HK-2 (cell line): ENCODE measurements around the gene ZNF530.
A peak's percentile ranks its signal among the peaks of the same experiment; 100 is the strongest.

Experiments
- DNase-seq: peaks from one replicate; pipeline ENCODE4 v3.0.0-alpha.2; 2018; ENCODE audit not compliant: unreplicated experiment

The ZNF530 gene

GRCh38 chr19:57599761-57600383 lies at the start of gene ZNF530:
Gene ZNF530 (plus strand): TSS chr19:57599885. CDS start chr19:57604346, 4,461 bp downstream.
- DNase-seq, result peak; percentile 96

GRCh38 chr19:57552432-57552831 lies 47.3 kb upstream of the ZNF530 start:
- DNase-seq, result no peak

- no peak for DNase-seq
Observed at GRCh38 chr19:57557659-57558058, 42.0 kb upstream of the ZNF530 start.

- no peak for DNase-seq
Observed at GRCh38 chr19:57558525-57558924, 41.2 kb upstream of the ZNF530 start.

GRCh38 chr19:57559008-57559403 lies 40.7 kb upstream of the ZNF530 start:
- peak; percentile 49 for DNase-seq

GRCh38 chr19:57559404-57560025 lies 40.2 kb upstream of the ZNF530 start, which contains the start of gene ZNF550:
Gene ZNF550 (minus strand): TSS chr19:57559863. CDS start chr19:57559682, 181 bp downstream.
- DNase-seq, result peak; percentile 93

GRCh38 chr19:57560049-57560491 lies 39.6 kb upstream of the ZNF530 start:
- peak; percentile 63 for DNase-seq

- DNase-seq, result no peak
Observed at GRCh38 chr19:57563547-57563946, 36.1 kb upstream of the ZNF530 start.

GRCh38 chr19:57566396-57567265 lies 33.1 kb upstream of the ZNF530 start:
- no peak for DNase-seq

GRCh38 chr19:57570707-57571106 lies 29.0 kb upstream of the ZNF530 start:
- DNase-seq, result no peak

GRCh38 chr19:57572415-57572947 lies 27.2 kb upstream of the ZNF530 start:
- no peak for DNase-seq

- no peak for DNase-seq
Observed at GRCh38 chr19:57576661-57577060, 23.0 kb upstream of the ZNF530 start.

- DNase-seq, result peak; percentile 98
Observed at GRCh38 chr19:57578487-57579205, 21.0 kb upstream of the ZNF530 start, which contains the start of gene ZNF416. Gene ZNF416 (minus strand): TSS chr19:57578911. CDS start chr19:57578704, 207 bp downstream.

GRCh38 chr19:57583104-57583520 lies 16.6 kb upstream of the ZNF530 start:
- DNase-seq, result no peak

GRCh38 chr19:57583521-57584416 lies 15.9 kb upstream of the ZNF530 start, which contains the start of gene ZIK1:
Gene ZIK1 (plus strand): TSS chr19:57584145. CDS start chr19:57584357, 212 bp downstream.
- DNase-seq, result peak; percentile 73

GRCh38 chr19:57587529-57587928 lies 12.2 kb upstream of the ZNF530 start:
- DNase-seq, result peak; percentile 29

GRCh38 chr19:57599377-57599760 lies 316 bp upstream of the ZNF530 start:
- no peak for DNase-seq

GRCh38 chr19:57606931-57607330 lies 7.2 kb downstream of the ZNF530 start:
- DNase-seq, result no peak

- no peak for DNase-seq
Observed at GRCh38 chr19:57611113-57611512, 11.4 kb downstream of the ZNF530 start.
